PC-3 (cell line): Measurements from ENCODE around the gene NT5DC1.

Experiments used
- CTCF ChIP-seq: fragments of 300-600 bp; sonication (generic); conservative IDR thresholded peaks from 2 replicates; pipeline ENCODE4 v1.5.1; 2017; ENCODE audit warnings: antibody characterized with exemption, low read depth, mild to moderate bottlenecking, low read length
- EZH2 ChIP-seq: fragments of 300-600 bp; sonication (generic); IDR thresholded peaks from one replicate; pipeline ENCODE4 v1.6.1; 2017; ENCODE audit warnings: antibody characterized with exemption, mild to moderate bottlenecking, low read length; ENCODE audit not compliant: unreplicated experiment
- EZH2phosphoT487 ChIP-seq: fragments of 300-600 bp; sonication (generic); IDR thresholded peaks from 2 replicates; pipeline ENCODE4 v1.6.1; 2018; ENCODE audit warnings: mild to moderate bottlenecking, antibody characterized with exemption, low read length, borderline replicate concordance

- TF ChIP-seq CTCF, result no peak
- TF ChIP-seq EZH2, result no peak
- no peak for TF ChIP-seq EZH2phosphoT487
Observed at GRCh38 chr6:116144605-116145004, 44.0 kb downstream of the NT5DC1 start.
